ENCODE results near the gene PDLIM5.

Gene PDLIM5

DNA sequence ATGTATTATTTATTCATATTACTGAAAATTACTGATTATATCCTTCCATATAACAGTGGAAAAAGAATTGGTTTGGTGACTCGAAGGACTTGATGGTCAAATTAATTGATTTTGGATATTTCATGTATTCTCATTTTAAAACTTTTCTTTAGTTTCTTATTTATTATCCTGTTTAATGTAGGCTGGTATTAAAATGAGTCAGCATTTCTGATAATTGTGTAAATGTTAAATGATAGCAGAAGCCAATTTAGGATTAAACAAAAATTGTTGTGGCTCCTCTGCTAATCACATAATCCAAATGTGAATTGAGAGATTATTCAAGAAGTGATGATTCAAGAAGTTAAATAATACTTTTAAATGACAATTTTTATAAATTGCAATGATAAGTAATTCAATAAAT, 38.7 kb downstream of the PDLIM5 start:
- H3K27ac ChIP-seq = peak overlapping the region in 1 of 2 donors; percentile 4
- no peak overlapping the region for H3K4me3 ChIP-seq
- DNase-seq (ENCODE audit: low spot score) = no peak
- TF ChIP-seq, protein P1, sequence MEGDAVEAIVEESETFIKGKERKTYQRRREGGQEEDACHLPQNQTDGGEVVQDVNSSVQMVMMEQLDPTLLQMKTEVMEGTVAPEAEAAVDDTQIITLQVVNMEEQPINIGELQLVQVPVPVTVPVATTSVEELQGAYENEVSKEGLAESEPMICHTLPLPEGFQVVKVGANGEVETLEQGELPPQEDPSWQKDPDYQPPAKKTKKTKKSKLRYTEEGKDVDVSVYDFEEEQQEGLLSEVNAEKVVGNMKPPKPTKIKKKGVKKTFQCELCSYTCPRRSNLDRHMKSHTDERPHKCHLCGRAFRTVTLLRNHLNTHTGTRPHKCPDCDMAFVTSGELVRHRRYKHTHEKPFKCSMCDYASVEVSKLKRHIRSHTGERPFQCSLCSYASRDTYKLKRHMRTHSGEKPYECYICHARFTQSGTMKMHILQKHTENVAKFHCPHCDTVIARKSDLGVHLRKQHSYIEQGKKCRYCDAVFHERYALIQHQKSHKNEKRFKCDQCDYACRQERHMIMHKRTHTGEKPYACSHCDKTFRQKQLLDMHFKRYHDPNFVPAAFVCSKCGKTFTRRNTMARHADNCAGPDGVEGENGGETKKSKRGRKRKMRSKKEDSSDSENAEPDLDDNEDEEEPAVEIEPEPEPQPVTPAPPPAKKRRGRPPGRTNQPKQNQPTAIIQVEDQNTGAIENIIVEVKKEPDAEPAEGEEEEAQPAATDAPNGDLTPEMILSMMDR (IDR thresholded peaks at IDR 0.05) = no peak

DNA sequence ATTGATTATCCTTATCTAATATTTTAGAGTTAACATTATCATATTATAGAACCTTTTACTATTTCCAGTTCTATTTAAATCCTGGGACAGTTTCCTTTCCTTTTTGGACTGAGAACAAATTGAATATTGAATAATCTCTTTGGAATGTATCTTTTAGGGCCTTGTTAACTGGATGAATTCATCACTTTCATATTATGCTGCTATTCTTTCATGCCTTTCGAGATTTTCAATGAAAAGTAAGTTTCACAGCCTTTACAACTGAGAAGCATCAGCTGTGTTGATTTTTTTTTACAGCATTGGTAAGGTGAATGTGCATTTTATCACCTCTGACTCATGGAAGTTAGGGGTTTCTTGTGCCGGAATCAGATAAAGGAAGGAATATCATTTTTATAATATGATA, 39.6 kb downstream of the PDLIM5 start:
- DNase-seq (ENCODE audit: low spot score) = no peak
- Histone ChIP-seq H3K4me3 (peak overlapping the region; percentile 3), H3K27ac (peak overlapping the region in 1 of 2 donors; percentile 4)
- TF ChIP-seq, protein P1 (IDR thresholded peaks at IDR 0.05) = no peak

DNA sequence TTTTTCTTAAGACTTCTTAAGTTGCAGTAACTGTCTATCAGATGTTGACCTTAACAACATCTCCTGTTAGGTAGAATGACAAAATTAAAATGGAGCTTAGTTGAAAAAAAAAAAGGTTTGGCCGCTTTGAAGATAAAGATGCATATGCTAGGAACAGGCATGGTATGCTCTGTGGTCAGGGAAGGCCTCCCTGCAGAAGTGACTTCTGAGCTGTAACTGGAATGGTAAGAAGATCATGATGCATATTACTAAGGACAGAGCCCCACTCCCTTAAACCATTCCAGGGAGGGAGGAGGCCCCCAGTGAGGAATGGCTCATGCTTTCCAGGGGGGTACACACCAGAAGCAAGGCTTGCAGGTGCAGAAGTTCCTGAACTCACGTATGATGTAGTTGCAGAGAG, 43.7 kb downstream of the PDLIM5 start:
- H3K27ac ChIP-seq = no peak overlapping the region
- H3K4me3 ChIP-seq = no peak overlapping the region
- DNase-seq (ENCODE audit: low spot score) = no peak
- TF ChIP-seq, protein P1 (IDR thresholded peaks at IDR 0.05) = no peak

DNA sequence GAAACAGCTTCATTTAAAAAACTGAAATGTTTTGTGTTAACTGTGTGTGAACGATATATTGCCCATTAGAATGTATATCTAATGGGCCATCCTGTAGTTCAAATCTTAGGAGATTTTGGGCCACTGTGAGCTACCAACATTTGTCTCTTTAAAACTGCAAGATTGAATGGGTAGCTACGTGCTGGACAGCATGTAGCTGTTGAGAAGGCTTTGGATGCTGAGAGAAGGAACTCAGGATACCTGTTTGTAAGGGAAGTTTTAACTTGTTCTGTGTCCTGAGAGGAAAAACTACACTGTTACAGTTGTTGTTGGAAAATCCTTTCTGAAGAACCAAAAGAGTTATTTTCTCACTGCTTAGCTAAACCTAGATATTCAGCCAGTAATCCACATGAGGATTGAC, 45.9 kb downstream of the PDLIM5 start:
- Histone ChIP-seq H3K27ac (no peak overlapping the region), H3K4me3 (no peak overlapping the region)
- DNase-seq (ENCODE audit: low spot score) = no peak
- TF ChIP-seq, protein P1 (IDR thresholded peaks at IDR 0.05) = no peak

DNA sequence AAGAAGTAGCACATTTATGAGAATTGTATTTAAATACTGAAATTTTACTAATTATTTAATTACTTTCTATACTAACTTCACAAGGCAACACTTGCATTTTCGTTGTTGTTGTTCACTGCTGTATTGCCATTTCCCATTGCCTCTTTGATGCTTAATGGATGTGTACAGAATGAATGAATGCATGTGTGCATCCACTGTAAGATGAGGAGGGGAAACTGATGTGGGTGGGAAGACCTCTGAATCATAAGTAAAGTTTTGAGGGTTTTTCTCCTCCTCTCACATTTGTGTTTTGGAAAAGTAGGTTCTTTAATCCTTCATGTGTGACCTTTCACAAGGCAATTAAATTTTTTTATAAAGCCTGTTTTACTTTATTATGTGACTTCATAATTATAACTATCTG, 46.8 kb downstream of the PDLIM5 start:
- no peak for DNase-seq (ENCODE audit: low spot score)
- Histone ChIP-seq H3K4me3 (no peak overlapping the region), H3K27ac (no peak overlapping the region)
- TF ChIP-seq, protein P1 (IDR thresholded peaks at IDR 0.05) = no peak

DNA sequence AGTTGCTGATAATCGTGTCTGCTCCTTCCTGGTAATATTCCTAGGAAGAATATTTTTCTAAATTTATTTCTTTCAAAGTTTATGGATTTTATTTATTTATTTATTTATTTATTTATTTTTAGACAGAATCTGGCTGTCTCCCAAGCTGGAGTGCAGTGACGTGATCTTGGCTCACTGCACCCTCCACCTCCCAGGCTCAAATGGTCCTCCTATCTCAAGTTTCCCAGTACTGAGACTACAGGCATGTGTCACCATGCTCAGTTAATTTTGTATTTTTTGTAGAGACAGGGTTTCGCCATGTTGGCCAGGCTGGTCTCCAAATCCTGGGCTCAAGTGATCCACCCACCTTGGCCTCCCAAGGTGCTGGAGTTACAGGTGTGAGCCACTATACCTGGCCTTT, 48.9 kb downstream of the PDLIM5 start:
- Histone ChIP-seq H3K27ac (peak overlapping the region; percentile 38 to 71), H3K4me3 (no peak overlapping the region)
- TF ChIP-seq, protein P1 (IDR thresholded peaks at IDR 0.05) = no peak
- no peak for DNase-seq (ENCODE audit: low spot score)

DNA sequence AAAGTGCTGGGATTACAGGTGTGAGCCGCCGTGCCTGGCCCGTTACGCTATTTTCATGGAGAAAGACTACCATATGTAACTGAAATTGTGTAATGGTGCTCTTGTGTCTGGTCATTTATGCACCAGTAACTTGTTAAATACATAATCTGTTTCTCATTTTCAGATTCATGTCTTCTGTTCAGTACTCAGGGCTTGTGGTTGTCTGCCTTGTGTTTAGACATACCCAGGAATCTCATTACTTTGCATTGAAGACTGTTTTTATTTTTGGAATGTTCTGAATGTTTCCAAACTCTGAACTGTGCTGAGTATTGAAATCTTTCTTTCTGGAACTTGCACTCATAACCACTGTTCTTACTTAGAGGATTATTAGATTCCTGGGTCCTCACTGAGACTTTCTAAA, 52.8 kb downstream of the PDLIM5 start:
- TF ChIP-seq, protein P1 (IDR thresholded peaks at IDR 0.05) = no peak
- peak overlapping the region; percentile 58 to 71 for H3K27ac ChIP-seq
- H3K4me3 ChIP-seq = no peak overlapping the region
- no peak for DNase-seq (ENCODE audit: low spot score)

All from coronary artery (tissue), 2 donors.